HG03064 (cell line): ENCODE measurements around the gene KNDC1.

Experiments
- ATAC-seq: cut with Tn5 transposase; IDR thresholded peaks from one replicate; pipeline ENCODE4 v1.9.1; 2021; ENCODE audit warnings: low read depth; ENCODE audit not compliant: unreplicated experiment

KNDC1 gene

DNA sequence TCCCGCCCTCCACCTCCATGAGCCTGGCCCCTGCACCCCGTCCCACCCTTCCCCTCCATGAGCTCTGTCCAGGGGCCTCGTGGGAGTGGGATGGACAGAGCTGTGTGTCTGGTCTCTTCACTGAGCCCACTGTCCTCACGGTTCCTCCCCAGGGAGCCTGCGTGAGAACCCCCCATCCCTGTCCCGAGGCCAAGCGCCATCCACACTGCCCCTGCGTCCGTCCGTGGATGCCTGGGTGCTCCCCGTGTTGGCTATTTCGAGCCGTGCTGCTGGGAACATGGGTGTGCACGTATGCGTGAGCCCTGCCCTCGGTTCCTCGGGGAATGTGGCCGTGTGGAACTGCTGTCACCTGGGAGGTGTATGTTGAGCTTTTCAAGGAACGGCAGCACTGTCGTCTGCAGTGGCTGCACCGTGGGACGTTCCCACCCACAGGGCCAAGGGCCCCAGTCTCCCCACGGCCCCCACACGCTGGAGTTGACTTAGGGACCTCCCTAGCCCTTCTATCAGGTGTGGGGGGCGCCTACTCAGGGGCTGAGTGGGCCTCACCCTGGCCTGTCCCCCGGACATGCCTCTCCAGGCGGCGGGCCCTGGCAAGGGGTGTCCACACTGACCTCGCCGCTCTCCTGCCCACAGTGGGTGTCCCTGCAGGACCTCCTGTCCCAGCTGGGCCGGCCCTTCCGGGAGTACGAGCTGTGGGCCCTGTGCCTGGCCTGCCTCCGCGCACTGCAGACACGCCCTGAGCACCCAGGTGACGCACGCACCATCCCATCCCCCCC lies 28.1 kb downstream of the KNDC1 start:
- no peak for ATAC-seq

DNA sequence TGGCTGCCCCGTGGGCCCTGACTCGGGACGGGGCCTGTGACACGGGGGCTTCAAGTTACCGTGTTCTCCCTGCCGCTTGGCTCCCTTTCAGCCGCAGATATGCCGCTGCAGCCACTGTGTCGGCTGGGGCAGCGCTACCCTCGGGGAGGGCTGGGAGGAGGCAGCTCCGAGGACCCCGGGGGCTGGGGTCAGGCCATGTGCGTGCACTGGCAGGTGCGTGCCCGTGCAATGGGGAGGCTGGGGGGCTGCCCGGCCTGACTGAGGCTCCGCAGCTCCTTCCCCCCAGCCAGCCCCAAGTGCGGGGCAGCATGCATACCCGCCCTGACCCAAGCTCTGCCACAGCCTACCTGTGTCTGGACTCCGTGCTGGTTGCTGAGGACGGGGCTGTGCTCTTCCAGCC lies 29.2 kb downstream of the KNDC1 start:
- no peak for ATAC-seq

DNA sequence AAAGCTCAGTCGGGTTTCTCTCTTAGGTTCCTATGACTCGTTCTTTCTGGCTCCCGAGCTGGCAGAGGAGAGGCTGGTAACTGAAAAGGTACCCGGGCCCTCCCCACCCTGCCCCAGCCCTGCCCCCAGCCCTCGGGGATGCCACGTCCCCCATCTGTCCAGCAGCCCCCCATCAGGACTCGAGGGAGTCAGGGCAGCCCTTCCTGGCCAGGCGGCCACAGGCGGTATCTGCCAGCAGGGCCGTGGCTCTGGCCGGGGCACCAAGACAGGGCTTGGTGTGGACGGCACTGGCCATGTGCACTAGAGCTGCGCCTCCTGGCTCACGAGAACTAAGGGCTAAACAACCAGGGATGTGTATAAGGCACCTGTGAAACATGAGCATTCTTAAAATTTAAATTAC lies 29.7 kb downstream of the KNDC1 start:
- ATAC-seq: no peak

DNA sequence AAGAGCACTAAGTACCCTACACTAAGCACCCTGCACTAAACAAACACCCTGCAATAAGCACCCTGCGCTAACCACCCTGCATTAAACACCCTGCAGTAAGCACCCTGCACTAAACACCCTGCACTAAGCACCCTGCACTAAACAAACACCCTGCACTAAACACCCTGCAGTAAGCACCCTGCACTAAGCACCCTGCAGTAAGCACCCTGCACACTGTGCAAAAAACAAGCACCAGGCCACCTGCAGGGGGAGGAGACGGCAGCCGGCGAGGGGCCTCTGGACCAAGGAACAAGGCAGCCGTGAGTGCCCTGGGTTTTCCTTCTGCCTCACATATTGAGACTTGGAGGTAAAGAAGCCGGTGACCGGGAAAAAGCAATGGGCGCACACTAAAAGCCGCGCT lies 30.2 kb downstream of the KNDC1 start:
- ATAC-seq: no peak

DNA sequence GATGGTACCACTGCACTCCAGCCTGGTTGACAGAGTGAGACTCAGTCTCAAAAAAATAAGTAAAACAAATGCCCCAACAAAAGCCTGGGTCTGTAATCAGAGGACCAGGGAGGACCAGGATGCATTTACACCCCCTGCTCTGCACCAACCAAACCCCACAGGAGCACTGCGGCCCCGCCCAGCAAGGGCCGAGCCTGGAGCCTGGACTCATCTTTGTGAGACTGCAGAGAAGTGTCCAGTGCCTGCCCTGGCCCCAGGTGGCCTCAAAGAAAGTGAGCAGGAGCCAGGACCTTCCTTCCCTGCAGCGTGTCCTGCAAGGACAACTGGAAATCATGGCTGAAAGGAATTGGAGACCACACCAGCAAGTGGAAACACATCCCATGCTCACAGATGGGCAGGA lies 31.6 kb downstream of the KNDC1 start:
- ATAC-seq: no peak

DNA sequence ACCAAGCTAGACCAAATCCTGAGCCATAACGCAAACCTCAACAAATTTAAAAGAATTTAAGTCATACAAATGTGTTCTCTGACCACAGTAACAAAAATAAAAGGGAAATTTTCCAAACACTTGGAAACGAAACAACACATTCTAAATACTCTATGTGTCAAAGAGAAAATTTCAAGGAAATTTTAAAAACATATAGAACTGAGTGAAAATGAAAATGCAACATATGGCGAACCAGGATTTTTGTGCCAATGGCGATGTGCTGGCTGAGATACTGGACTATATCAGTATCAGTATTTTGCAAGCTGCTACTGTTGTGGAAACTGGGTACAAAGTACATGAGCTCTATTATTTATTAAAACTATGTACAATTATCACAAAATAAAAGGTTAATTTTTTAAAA lies 34.1 kb downstream of the KNDC1 start:
- no peak for ATAC-seq

DNA sequence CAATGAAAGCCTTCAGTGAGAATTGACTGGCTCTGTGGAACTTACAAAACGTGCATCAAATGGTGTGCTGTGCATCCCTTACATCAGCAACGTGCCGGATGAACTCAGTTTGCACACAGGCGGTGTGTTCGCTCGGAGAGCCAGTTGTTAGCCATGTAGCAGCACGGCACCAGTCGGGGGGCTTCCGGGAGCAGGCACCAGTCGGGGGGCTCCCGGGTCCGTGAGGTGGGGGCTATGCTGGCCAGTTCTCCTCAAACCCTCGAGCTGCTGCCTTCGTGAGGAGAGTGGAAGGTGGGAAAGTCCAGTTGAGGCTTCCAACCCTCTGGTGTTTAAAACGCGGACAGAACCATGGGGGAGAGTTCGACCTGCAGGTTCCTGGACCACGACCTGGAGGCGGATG lies 35.1 kb downstream of the KNDC1 start:
- no peak for ATAC-seq

DNA sequence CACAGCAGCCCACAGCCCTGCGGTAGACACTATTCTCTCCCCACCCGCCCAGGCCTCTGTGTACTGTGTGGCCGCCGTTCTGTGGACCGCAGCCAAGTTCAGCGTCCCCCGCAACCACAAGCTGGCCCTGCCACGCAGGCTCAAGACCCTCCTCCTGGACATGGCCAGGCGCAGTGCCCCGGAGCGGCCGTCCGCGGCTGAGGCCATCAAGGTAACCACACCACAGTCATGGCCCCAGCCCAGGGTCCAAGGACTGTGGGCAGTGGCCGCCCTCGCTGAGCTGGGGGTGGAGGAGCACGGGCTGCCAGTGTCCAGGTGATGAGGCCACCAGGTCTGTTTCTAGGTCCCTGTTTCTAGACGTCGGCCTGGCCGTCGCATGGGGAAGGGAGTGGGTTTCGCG lies 35.6 kb downstream of the KNDC1 start:
- ATAC-seq: no peak

DNA sequence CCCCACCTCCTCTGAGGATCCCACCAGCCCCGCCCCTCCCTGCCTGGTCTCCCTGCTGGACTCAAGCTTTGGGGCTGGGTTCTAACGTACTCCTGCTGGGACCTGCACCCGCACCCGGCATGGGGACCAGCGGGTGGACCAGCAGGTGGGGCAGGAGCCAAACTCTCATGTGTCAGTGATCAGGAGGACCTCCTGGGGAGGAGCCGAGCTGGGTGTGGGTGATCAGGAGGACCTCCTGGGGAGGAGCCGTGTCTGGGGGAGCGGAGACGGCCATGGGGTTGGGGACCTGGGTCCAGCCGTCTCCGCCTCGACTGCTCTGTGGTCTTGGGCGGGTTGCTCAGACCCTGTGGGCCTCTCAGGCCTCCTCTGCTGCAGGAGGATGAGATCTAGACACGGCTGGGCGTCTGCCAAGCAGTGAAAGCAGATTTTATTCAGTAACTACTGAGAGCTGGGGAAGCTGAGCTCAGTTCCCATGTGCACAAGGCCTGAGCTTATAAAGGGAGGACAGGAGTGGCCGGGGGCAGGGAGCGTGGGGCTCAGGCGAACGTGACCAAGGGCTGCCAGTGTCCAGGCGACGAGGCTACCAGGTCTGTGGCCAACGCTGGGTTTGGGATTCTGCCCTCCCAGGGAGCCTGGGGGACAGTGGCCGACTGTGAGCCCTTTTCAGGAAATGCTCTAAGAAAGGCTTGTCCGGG lies 36.3 kb downstream of the KNDC1 start:
- ATAC-seq: no peak

DNA sequence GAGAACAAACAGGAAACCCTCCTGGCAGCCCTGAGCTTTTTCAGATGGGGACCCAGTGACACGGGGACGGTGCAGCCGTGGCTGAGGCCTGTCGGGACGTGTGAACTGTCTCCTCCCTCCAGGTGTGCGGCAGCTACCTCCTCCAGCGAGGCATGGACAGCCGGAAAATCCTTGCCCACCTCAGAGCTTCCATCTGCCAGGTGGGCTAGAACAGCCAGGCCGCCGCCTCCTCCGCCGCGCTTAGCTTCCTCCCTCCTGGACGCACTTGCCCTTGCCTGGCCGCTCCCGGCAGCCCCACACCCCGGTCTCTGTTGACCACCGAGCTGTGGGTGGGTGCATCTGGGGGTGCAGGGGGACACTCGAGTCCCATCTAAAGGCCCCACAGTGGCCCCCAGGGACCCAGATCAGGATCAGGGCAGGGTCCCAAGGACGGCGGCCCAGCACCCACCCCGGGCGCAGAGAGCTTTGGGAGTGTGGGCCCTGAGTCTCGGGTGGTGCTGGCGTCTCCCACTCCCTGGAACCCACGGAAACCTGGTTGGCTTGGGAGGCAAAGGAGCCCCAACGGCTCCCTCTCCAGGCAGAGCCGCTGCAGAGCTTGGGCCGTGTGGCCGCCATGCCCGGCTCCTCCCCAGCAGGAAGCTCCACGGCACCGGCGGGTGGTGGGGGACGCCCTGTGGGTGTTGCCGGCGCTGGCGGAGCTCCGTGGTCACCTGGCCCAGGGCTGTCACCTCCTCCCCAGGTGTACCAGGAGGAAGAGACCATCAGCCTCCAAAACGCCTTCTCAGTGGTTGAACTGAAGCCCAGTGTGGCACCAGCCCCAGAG lies 37.1 kb downstream of the KNDC1 start:
- ATAC-seq: no peak

DNA sequence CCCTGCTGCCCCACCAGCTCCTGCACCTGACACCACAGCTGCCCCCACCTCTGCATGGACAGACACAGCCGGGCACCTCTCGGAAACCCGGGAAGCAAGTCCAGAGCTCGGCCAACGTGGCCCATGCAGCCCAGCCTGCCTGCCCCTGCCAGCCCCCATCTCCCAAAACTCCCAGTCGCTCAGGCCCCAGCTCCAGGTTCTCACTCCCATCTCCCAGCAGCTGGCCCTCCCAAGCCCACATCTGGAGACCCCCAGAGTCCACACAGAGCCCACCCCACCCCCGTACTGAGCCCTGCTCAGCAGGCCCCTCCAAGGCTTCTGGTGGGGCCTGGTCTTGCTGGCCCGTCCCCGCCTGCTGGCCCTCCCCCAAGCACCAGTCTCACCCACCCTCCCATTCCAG lies 37.8 kb downstream of the KNDC1 start:
- no peak for ATAC-seq

DNA sequence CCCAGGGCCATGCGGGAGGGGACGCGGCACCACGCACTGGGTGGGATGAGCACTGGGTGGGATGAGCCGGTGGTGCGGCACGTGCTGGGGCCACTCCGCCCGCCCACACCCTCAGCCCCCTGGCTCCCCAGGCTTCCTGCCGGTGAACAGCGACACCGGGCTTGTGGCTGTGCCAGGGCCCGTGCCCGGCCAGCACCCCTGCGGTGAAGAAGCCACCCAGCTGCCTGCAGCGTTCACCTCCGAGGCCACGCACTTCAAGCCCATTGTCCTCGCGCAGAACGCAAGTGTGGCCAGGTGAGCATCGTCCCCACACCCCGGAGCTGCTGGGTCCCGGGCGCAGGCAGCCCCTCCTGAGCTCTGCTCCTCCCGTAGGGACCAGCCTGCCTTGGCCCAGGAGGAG lies 38.2 kb downstream of the KNDC1 start:
- ATAC-seq: no peak

DNA sequence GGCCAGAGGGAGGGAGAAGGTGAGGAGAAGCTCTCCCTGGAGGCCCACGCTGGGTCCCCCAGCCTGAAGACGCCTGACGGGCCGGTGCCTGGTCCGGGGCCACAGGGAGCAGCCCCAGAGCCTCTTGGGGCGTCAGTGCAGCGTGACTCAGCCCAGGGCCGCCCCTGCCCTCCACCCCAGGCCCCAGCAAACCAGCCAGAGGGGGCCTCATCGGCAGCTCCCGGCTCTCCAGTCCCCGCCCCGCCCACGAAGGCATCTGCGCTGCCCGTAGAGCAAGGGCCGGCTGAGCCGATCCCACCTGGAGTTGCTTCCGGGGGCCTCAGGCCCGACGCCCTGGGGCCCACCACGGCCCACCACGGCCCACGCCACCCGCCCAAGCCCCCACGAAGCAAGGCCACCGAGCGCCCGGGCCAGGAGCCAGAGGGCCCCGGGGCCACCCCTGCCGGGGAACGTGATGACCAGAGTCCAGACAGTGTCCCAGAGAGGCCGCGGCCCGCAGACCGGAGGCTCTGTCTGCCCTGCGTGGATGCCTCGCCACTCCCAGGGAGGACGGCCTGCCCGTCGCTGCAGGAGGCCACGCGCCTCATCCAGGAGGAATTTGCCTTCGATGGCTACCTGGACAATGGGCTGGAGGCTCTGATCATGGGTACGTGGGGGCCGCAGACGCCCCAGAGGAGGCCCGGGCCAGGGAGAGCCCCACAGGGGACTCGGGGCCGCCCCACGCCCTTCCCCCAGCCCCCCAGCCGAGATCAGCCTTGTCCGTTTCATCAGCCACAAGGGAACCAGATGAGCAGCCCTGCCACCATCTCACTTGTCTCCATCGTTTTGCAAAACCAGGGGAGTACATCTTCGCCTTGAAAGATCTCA lies 38.8 kb downstream of the KNDC1 start:
- no peak for ATAC-seq

DNA sequence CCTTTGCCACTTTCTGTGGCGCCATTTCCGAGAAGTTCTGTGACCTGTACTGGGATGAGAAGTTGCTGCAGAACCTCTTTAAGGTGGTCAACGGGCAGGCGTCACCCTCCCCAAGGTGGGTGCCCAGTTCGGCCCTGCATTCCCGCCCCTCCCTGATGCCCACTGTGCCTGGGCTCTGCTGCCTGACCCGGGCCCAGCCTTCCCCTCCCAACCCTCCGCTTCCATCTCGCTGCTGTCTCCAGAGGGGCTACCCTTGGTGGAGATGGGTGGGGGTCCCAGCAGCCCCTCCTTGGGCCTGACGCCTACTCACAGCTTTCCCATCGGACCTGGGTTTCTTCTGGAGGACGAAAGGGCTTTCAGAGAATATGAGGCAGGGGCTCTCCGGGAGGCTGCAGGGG lies 39.5 kb downstream of the KNDC1 start:
- no peak for ATAC-seq

DNA sequence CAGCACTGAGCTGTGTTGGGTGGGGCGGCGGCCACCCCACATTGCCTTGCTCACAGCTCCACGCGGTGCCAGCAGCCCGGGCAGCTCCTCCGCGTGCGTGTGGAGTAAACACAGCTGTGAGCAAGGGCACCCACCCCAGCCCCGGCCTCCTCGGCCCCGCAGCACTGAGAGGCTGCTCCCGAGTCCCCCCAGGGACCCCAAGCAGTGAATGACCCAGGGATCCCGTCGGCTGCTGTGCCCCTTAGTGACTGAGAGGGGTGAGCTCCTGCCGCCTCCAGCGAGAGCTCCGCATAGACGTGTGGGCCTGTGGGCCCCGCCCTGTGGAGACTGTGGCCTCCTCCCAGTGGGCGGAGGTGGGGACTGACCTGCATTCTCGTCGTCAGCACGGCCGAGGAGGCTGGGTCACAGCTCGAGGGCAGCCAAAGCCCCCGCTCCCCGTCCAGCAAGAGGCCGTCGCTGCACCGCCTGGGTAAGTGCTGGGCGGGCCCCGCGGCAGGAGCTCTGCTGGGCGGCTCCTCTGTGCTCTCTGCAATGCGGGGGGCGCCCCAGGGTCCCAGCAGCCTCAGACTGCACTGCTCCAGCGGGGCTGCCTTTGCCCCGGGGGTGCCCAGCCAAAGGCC lies 40.1 kb downstream of the KNDC1 start:
- ATAC-seq: no peak

DNA sequence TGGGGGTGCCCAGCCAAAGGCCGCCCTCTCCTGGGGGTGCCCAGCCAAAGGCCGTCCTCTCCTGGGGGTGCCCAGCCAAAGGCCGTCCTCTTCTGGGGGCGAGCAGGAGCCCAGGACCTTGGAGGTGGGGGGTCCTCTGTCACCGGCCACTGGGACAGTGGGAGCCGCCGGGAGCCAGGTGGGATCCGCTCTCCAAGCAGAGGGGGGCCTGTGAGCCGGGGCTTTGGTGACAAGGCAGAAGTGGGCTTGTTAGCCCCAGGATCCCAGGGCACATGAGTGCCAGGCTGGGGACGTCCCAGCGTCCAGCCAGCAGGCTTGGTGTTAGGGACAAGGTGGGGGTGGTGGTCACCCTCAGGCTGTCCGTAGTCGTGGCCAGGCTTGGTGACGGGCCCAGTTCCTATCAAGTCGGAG lies 40.6 kb downstream of the KNDC1 start:
- ATAC-seq: no peak

DNA sequence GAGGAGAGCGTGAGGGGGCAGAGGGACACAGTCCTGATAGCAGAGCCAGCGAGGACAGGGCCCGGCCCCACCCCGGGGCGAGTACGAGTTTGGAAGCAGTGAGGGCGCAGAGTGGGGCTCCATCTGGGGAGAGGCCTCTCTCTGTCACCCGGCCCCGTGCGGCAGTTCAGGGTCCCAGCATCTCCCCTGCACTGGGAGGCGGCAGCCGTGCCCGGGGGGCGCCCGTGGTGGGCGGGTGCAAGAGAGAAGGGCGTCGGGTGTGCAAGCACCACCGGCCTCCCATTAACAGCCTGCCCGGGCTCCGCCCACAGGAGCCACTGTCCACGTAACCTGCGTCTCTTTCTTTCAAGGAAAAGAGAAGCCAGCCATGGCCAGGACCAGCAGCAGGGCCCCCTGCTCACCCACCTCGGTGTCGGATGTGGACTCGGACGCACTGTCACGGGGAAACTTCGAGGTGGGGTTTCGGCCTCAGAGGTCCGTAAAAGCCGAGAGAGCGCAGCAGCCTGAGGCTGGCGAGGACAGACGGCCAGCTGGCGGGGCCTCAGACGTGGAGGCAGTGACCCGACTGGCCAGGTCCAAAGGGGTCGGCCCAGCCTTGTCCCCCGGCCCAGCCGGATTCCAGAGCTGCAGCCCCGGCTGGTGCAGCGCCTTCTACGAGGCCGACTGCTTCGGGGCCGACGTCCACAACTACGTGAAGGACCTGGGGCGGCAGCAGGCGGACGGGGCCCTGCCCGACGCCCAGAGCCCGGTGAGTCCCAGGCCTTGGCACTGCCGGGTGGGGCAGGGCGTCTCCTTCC lies 41.3 kb downstream of the KNDC1 start:
- no peak for ATAC-seq

DNA sequence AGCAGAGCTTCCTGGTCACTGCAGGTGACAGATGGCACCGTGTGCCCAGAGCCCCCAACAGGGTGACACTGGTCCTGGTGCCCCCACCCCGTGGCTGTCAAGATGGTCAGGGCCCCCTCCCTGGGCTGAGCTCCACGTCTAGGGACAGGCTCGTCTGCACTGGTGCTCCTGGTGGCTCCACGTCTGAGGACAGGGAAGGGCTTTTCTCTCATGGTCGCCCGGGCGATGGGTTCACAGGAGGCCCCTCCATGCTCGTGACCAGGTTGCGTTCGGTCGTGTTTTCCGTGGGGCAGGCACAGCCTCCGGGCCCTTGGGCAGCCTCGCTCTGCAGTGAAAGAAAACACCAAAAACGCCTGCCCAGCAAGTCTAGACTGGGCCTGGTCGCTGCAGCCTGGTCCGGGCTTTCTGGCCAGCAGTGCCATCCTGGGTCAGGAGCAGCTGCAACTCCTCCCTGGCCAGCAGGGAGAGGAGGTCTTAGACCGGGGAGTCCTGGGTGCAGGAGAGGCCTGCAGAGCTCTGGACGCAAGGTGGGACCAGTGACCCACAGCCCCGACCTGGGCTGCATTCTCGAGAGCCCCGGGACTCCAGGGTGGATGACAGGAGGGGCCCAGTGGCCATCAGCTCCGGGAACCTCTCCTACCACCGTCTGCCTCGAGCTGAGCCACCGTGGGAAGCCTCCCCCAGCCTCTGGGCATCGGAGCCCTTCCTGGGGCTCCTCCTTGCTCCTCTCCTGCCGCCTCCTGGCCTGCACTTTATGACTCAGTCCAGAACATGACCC lies 42.1 kb downstream of the KNDC1 start:
- no peak for ATAC-seq
